ENCODE results near the gene LYPD6B.

The LYPD6B gene

GRCh38 chr2:149167001-149167780 lies 128.7 kb downstream of the LYPD6B start:
- DNase-seq = peak; percentile 57

GRCh38 chr2:149167941-149168340 lies 129.4 kb downstream of the LYPD6B start:
- DNase-seq = no peak

- no peak for DNase-seq
Measured at GRCh38 chr2:149169656-149170055, 131.2 kb downstream of the LYPD6B start.

- DNase-seq = no peak
Measured at GRCh38 chr2:149170156-149170555, 131.7 kb downstream of the LYPD6B start.

GRCh38 chr2:149170911-149171310 lies 132.4 kb downstream of the LYPD6B start:
- DNase-seq = no peak

GRCh38 chr2:149173220-149173619 lies 134.7 kb downstream of the LYPD6B start:
- DNase-seq = no peak

GRCh38 chr2:149175956-149176355 lies 137.5 kb downstream of the LYPD6B start:
- DNase-seq = no peak

GRCh38 chr2:149178612-149179011 lies 140.1 kb downstream of the LYPD6B start:
- DNase-seq = no peak

GRCh38 chr2:149180226-149180875 lies 141.9 kb downstream of the LYPD6B start:
- DNase-seq = peak; percentile 64

- no peak for DNase-seq
Measured at GRCh38 chr2:149183187-149183586, 144.7 kb downstream of the LYPD6B start.

- no peak for DNase-seq
Measured at GRCh38 chr2:149184991-149185390, 146.5 kb downstream of the LYPD6B start.

GRCh38 chr2:149185942-149186490 lies 147.5 kb downstream of the LYPD6B start:
- no peak for DNase-seq

GRCh38 chr2:149187057-149187456 lies 148.6 kb downstream of the LYPD6B start:
- DNase-seq = no peak

GRCh38 chr2:149188291-149188690 lies 149.8 kb downstream of the LYPD6B start:
- no peak for DNase-seq

- DNase-seq = no peak
Measured at GRCh38 chr2:149189769-149190168, 151.3 kb downstream of the LYPD6B start.

- DNase-seq = no peak
Measured at GRCh38 chr2:149191915-149192314, 153.4 kb downstream of the LYPD6B start.

GRCh38 chr2:149192427-149192826 lies 153.9 kb downstream of the LYPD6B start:
- DNase-seq = peak; percentile 57

GRCh38 chr2:149200109-149200520 lies 161.6 kb downstream of the LYPD6B start:
- peak; percentile 43 for DNase-seq

GRCh38 chr2:149204686-149205085 lies 166.2 kb downstream of the LYPD6B start:
- DNase-seq = peak; percentile 9

- DNase-seq = no peak
Measured at GRCh38 chr2:149205143-149205542, 166.6 kb downstream of the LYPD6B start.

GRCh38 chr2:149213764-149214493 lies 175.4 kb downstream of the LYPD6B start:
- no peak for DNase-seq

- DNase-seq = no peak
Measured at GRCh38 chr2:149218497-149218896, 180.0 kb downstream of the LYPD6B start.

GRCh38 chr2:149219856-149220255 lies 181.4 kb downstream of the LYPD6B start:
- no peak for DNase-seq
